Caco-2 (cell line): ENCODE results near the gene CNGA3. TPM values are rescaled to one million over a fixed set of nuclear protein-coding genes. Genes with fewer than 3 reads are reported as not detected.

ENCODE experiments used
- BruUV-seq: library from RNA; stranded (reverse); fragments of 400-500 nt; replicated peaks from 2 replicates; lab custom pipeline; 2021; lab: Mats Ljungman, UMichigan
- CTCF ChIA-PET: fragments of 300-600 bp; sonication (Branson Sonifier 250); formaldehyde crosslinking; loops from one replicate; lab custom pipeline; 2022; ENCODE audit warnings: antibody characterized with exemption; lab: Charles Lee
- POLR2A ChIA-PET: fragments of 300-600 bp; sonication (Branson Sonifier 250); formaldehyde crosslinking; loops from one replicate; lab custom pipeline; 2022; ENCODE audit warnings: antibody characterized with exemption; lab: Charles Lee
- DNase-seq, 2 experiments: peaks; one replicate each; pipeline versions ENCODE4 v3.0.0 to v3.0.0-alpha.2; 2020 to 2022
- H3K27me3 ChIP-seq: replicated peaks from 2 replicates; pipeline ENCODE4 v1.6.0; 2011; ENCODE audit warnings: low read length; ENCODE audit not compliant: control insufficient read depth, insufficient read depth
- H3K36me3 ChIP-seq: 2 replicates; pipeline ENCODE4 v1.5.1; 2011; ENCODE audit warnings: low read length; ENCODE audit not compliant: control insufficient read depth, insufficient read depth
- H3K4me1 ChIP-seq: fragments of 250-450 bp; sonication (Bioruptor Pico); 2 replicates; pipeline ENCODE4 v1.5.1; 2020; ENCODE audit warnings: mild to moderate bottlenecking
- H3K4me3 ChIP-seq: 2 replicates; pipeline ENCODE4 v1.5.1; 2011; ENCODE audit warnings: low read depth, mild to moderate bottlenecking, control low read depth, low read length
- H3K9me3 ChIP-seq: fragments of 250-450 bp; sonication (Bioruptor Pico); 2 replicates; pipeline ENCODE4 v1.5.1; 2020; ENCODE audit warnings: mild to moderate bottlenecking, moderate library complexity
- H3K27ac Mint-ChIP-seq: one replicate; pipeline ENCODE4 v1.8.0; 2022; ENCODE audit warnings: mixed read lengths; ENCODE audit not compliant: unreplicated experiment
- H3K27me3 Mint-ChIP-seq: one replicate; pipeline ENCODE4 v1.8.0; 2022; ENCODE audit warnings: mixed read lengths; ENCODE audit not compliant: insufficient read depth, unreplicated experiment
- H3K36me3 Mint-ChIP-seq: one replicate; pipeline ENCODE4 v1.8.0; 2022; ENCODE audit warnings: mild to moderate bottlenecking, mixed read lengths; ENCODE audit not compliant: insufficient read depth, unreplicated experiment
- H3K4me1 Mint-ChIP-seq: one replicate; pipeline ENCODE4 v1.8.0; 2022; ENCODE audit warnings: low read depth, mixed read lengths; ENCODE audit not compliant: unreplicated experiment
- H3K4me3 Mint-ChIP-seq: one replicate; pipeline ENCODE4 v1.8.0; 2022; ENCODE audit warnings: mild to moderate bottlenecking, moderate library complexity, mixed read lengths; ENCODE audit not compliant: unreplicated experiment
- H3K9me3 Mint-ChIP-seq: one replicate; pipeline ENCODE4 v1.8.0; 2022; ENCODE audit warnings: mixed read lengths; ENCODE audit not compliant: unreplicated experiment
- intact Hi-C: fragments of 100-400 bp; cut with micrococcal nuclease; formaldehyde crosslinking; loops from one replicate; pipeline ENCODE4 v1.10.0; 2022; ENCODE audit not compliant: unreplicated experiment
- total RNA-seq: library from RNA; stranded (reverse); gene quantifications from 2 replicates; pipeline ENCODE4 v1.2.3, GENCODE V29; 2022
- TF ChIP-seq, protein P1 (sequence below), 2 experiments: fragments of 200-600 bp in 1 of 2; IDR thresholded peaks; 1 replicate in 1 of 2; 2 replicates in 1 of 2; pipeline versions ENCODE4 v1.5.1 to v1.8.0; 2011 to 2022; ENCODE audit warnings: antibody characterized with exemption in 1 of 2, control low read depth in 1 of 2, inconsistent platforms in 1 of 2, low read depth in 1 of 2, low read length in 1 of 2, mild to moderate bottlenecking in 1 of 2, moderate library complexity in 1 of 2; ENCODE audit not compliant: insufficient read depth in 1 of 2, severe bottlenecking in 1 of 2, unreplicated experiment in 1 of 2

Gene CNGA3
- total RNA-seq, 1 experiment from 2014 or later: not detected

DNA sequence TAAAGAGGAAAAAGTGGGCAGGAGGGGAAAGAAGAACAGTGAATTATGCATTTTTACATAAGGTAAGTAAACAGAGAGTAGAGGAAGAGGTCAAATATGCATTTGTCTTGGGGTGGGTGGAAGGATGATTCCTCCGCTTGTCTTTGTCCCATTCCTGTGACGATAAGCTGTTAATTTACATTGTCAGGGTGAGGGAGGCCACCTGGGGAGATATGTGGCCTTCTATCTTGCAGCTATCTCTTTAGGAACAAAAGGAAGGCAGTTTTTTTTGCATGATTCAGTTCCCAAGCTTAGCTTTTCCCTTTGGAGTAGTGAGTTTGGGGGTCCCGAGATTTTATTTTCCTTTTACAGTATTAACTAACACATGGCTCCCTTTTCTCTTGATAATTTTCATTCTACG, 96.2 kb downstream of the CNGA3 start:
- Histone ChIP-seq H3K4me1 (peaks cover 44% of the 10 kb centered on the region), H3K9me3 (no peaks in the 10 kb centered on the region), H3K27me3 (no peaks in the 10 kb centered on the region), H3K36me3 (no peaks in the 10 kb centered on the region), H3K4me3 (no peak overlapping the region)
- H3K4me3 Mint-ChIP-seq: peak overlapping the region; percentile 13
- H3K27me3 Mint-ChIP-seq: no peaks in the 10 kb centered on the region
- peak overlapping the region; percentile 12 for H3K27ac Mint-ChIP-seq
- peaks cover 15% of the 10 kb centered on the region for H3K9me3 Mint-ChIP-seq
- POLR2A ChIA-PET: no interaction called here
- no peak for DNase-seq
- intact Hi-C loops: no loop called here
- TF ChIP-seq, protein P1, sequence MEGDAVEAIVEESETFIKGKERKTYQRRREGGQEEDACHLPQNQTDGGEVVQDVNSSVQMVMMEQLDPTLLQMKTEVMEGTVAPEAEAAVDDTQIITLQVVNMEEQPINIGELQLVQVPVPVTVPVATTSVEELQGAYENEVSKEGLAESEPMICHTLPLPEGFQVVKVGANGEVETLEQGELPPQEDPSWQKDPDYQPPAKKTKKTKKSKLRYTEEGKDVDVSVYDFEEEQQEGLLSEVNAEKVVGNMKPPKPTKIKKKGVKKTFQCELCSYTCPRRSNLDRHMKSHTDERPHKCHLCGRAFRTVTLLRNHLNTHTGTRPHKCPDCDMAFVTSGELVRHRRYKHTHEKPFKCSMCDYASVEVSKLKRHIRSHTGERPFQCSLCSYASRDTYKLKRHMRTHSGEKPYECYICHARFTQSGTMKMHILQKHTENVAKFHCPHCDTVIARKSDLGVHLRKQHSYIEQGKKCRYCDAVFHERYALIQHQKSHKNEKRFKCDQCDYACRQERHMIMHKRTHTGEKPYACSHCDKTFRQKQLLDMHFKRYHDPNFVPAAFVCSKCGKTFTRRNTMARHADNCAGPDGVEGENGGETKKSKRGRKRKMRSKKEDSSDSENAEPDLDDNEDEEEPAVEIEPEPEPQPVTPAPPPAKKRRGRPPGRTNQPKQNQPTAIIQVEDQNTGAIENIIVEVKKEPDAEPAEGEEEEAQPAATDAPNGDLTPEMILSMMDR (IDR thresholded peaks at IDR 0.05; ENCODE audit: insufficient read depth in 1 of 2, low read depth in 1 of 2, low read length in 1 of 2, severe bottlenecking in 1 of 2, unreplicated experiment in 1 of 2): no peak
- H3K36me3 Mint-ChIP-seq: peaks cover 7% of the 10 kb centered on the region
- peaks cover 15% of the 10 kb centered on the region for H3K4me1 Mint-ChIP-seq
- CTCF ChIA-PET: no interaction called here
- no TSS peak for BruUV-seq

DNA sequence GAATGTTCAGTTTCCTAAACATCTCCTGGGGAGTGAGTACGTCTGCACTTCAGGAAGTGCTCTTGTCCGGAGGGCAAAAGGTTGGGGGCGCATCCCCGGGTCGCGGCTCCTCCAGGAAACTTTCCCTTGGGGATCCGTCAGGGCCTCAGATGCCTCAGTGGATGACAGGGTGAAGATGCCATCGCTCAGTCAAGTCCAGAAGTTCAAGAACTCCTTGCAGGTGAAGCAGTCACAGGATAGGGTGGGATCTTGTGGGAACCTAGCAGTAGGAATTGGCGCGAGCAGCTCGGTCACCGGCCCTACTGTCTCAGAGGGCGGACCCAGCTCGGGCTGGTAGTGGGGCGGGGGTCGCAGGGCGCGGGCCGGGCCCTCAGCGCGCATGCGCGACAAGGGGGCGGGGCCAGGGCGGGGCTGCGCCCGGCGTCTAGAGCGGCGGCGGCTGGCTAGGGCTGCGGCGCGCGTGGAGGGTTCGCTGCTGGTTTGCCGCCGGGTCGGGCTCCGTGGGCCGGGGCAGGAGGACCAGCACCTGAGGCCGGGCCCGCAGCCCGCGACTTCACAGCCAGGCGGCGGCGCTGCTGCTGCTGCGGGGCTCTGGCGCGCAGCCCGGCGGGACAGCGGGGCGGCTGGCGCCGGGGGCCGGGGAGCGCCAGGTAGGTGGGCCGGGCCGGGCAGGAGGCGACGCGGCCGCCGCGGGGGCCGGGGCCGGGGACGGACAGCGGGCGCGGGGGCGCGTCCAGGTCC, 98.3 kb downstream of the CNGA3 start, which contains the start of gene INPP4A:
Gene INPP4A (plus strand): TSS at position 423 of the 741 bp plus-strand sequence. CDS start 75,191 bp downstream, outside the sequence.
- peak within 1 kb of the TSS; percentile 76 for H3K27ac Mint-ChIP-seq
- peak within 1 kb of the TSS; percentile 82 for H3K4me3 Mint-ChIP-seq
- peaks cover 7% of the 10 kb centered on the region for H3K36me3 Mint-ChIP-seq
- H3K4me3 ChIP-seq: peak within 1 kb of the TSS; percentile 78
- peaks cover 44% of the 10 kb centered on the region for H3K4me1 ChIP-seq
- peaks cover 6% of the 10 kb centered on the region for H3K9me3 Mint-ChIP-seq
- no TSS peak for BruUV-seq
- H3K9me3 ChIP-seq: no peaks in the 10 kb centered on the region
- intact Hi-C loops: loop anchor here (1.0 kb wide), 1 partner anchor 31 kb away; no protein-coding TSS in a partner anchor
- H3K27me3 Mint-ChIP-seq: no peaks in the 10 kb centered on the region
- ChIA-PET POLR2A (interaction anchor here (0.6 to 1.0 kb wide), 3 partner anchors 13 to 261 kb away, joined by 5 to 12 read pairs (median 5); no protein-coding TSS in a partner anchor), CTCF (interaction anchor here (0.6 kb wide), 5 partner anchors 12 to 1803 kb away, joined by 3 to 4 read pairs (median 4); no protein-coding TSS in a partner anchor)
- H3K27me3 ChIP-seq: no peaks in the 10 kb centered on the region
- H3K4me1 Mint-ChIP-seq: peaks cover 15% of the 10 kb centered on the region
- H3K36me3 ChIP-seq: no peaks in the 10 kb centered on the region
- TF ChIP-seq, protein P1 (IDR thresholded peaks at IDR 0.05; ENCODE audit: insufficient read depth in 1 of 2, low read depth in 1 of 2, low read length in 1 of 2, severe bottlenecking in 1 of 2, unreplicated experiment in 1 of 2): no peak
- peak; percentile 83 to 89 for DNase-seq

DNA sequence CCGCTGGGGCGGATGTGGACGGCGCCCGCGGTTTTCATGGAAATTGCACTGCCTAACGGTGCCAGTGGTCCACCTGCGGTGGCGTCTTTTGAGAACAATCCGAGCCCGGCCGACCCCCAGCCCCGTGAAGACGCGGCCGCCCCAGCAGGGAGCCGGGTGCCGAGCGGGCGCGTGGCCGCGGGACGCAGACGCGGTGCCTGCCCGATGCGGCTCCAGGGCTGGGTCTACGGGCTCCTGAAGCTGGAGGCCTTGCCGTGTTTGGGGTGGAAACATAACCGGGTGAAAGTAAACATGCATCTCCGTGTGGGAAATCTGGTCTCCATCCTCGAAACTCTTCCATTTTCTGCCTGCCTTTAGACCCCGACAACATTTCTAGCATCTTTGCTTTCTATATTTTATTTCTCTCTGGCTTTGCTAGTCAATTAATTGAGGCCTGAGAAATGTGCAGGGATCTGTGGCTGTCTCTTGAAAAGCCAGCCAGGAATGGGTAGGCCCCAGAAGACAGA, 99.0 kb downstream of the CNGA3 start:
- peak overlapping the region; percentile 82 for H3K4me3 Mint-ChIP-seq
- TF ChIP-seq, protein P1 (IDR thresholded peaks at IDR 0.05; ENCODE audit: insufficient read depth in 1 of 2, low read depth in 1 of 2, low read length in 1 of 2, severe bottlenecking in 1 of 2, unreplicated experiment in 1 of 2): no peak
- no peak for DNase-seq
- peak overlapping the region; percentile 26 for H3K27ac Mint-ChIP-seq
- POLR2A ChIA-PET: interaction anchor here (1.0 kb wide), 1 partner anchor 39 kb away, joined by 5 read pairs; no protein-coding TSS in a partner anchor
- CTCF ChIA-PET: interaction anchor here (0.6 kb wide), 1 partner anchor 1804 kb away, joined by 3 read pairs; no protein-coding TSS in a partner anchor
- peak overlapping the region; percentile 78 for H3K4me3 ChIP-seq
- H3K36me3 Mint-ChIP-seq: peaks cover 7% of the 10 kb centered on the region
- H3K27me3 ChIP-seq: no peaks in the 10 kb centered on the region
- H3K36me3 ChIP-seq: no peaks in the 10 kb centered on the region
- no peaks in the 10 kb centered on the region for H3K9me3 ChIP-seq
- intact Hi-C loops: loop anchor here (1.0 kb wide), 1 partner anchor 32 kb away; no protein-coding TSS in a partner anchor
- peaks cover 44% of the 10 kb centered on the region for H3K4me1 ChIP-seq
- H3K4me1 Mint-ChIP-seq: peaks cover 15% of the 10 kb centered on the region
- no peaks in the 10 kb centered on the region for H3K9me3 Mint-ChIP-seq
- BruUV-seq: no TSS peak
- H3K27me3 Mint-ChIP-seq: no peaks in the 10 kb centered on the region
